HepG2 (cell line): ENCODE data around the gene CEP43. TPM values are rescaled to one million over a fixed set of nuclear protein-coding genes. Genes with fewer than 3 reads are reported as not detected.
A peak's percentile ranks its signal among the peaks of the same experiment; 100 is the strongest.

Experiments used
- AGO1 ChIP-seq: fragments of 200-400 bp; formaldehyde crosslinking; IDR thresholded peaks from 2 replicates; pipeline ENCODE4 v1.6.1; 2017; ENCODE audit warnings: mild to moderate bottlenecking, low read depth, low read length, moderate library complexity; ENCODE audit not compliant: poor library complexity, severe bottlenecking
- ATM ChIP-seq: fragments of 450-650 bp; IDR thresholded peaks from 2 replicates; pipeline ENCODE4 v1.7.1; 2017; ENCODE audit warnings: mild to moderate bottlenecking, borderline replicate concordance
- CCAR2 ChIP-seq: fragments of 200-400 bp; formaldehyde crosslinking; optimal IDR thresholded peaks from 2 replicates; pipeline ENCODE3; 2018; ENCODE audit warnings: low read depth, mild to moderate bottlenecking, low read length, moderate library complexity
- CHD4 ChIP-seq: fragments of 200-600 bp; sonication (generic); IDR thresholded peaks from 2 replicates; pipeline ENCODE4 v1.7.0; 2017; ENCODE audit warnings: mild to moderate bottlenecking, low read length, borderline replicate concordance
- HNRNPL ChIP-seq: fragments of 200-400 bp; formaldehyde crosslinking; IDR thresholded peaks from 2 replicates; pipeline ENCODE4 v1.6.1; 2017; ENCODE audit warnings: mild to moderate bottlenecking, low read depth, low read length
- HOMEZ ChIP-seq: IDR thresholded peaks from 2 replicates; pipeline ENCODE4 v1.6.1; 2016; ENCODE audit warnings: low read depth
- JARID2 ChIP-seq: sonication (generic); formaldehyde crosslinking; IDR thresholded peaks from 2 replicates; pipeline ENCODE4 v1.8.1; 2023; ENCODE audit warnings: missing genetic modification reagents, inconsistent platforms; ENCODE audit not compliant: insufficient replicate concordance
- MXI1 ChIP-seq: IDR thresholded peaks from 3 replicates; pipeline ENCODE4 v1.6.1; 2012; ENCODE audit warnings: low read depth, low read length, inconsistent platforms, borderline replicate concordance
- PTBP1 ChIP-seq: fragments of 200-400 bp; formaldehyde crosslinking; IDR thresholded peaks from 2 replicates; pipeline ENCODE4 v1.6.1; 2018; ENCODE audit warnings: low read length, low read depth; ENCODE audit not compliant: poor library complexity, severe bottlenecking
- REL ChIP-seq: sonication (generic); formaldehyde crosslinking; conservative IDR thresholded peaks from 2 replicates; pipeline ENCODE4 v1.8.0; 2022; ENCODE audit warnings: mild to moderate bottlenecking, missing genetic modification reagents, moderate library complexity
- RXRA ChIP-seq: sonication (generic); formaldehyde crosslinking; IDR thresholded peaks from 2 replicates; pipeline ENCODE4 v1.5.1; 2020; ENCODE audit warnings: missing genetic modification reagents
- STAT5B ChIP-seq: sonication (generic); formaldehyde crosslinking; IDR thresholded peaks from 2 replicates; pipeline ENCODE4 v1.4.0; 2020; ENCODE audit warnings: missing genetic modification reagents
- TBX2 ChIP-seq: sonication (generic); formaldehyde crosslinking; IDR thresholded peaks from 2 replicates; pipeline ENCODE4 v1.5.0; 2020; ENCODE audit warnings: missing genetic modification reagents, mild to moderate bottlenecking, borderline replicate concordance
- TCF7 ChIP-seq: sonication (generic); IDR thresholded peaks from 2 replicates; pipeline ENCODE4 v1.6.1; 2016; ENCODE audit warnings: antibody characterized with exemption, low read depth
- ZBTB20 ChIP-seq: sonication (generic); formaldehyde crosslinking; IDR thresholded peaks from 2 replicates; pipeline ENCODE4 v1.8.1; 2023; ENCODE audit warnings: missing genetic modification reagents, low read depth, mild to moderate bottlenecking, borderline replicate concordance
- ZBTB38 ChIP-seq: sonication (generic); formaldehyde crosslinking; IDR thresholded peaks from 2 replicates; pipeline ENCODE4 v1.5.1; 2020; ENCODE audit warnings: mild to moderate bottlenecking, missing genetic modification reagents
- ZNF101 ChIP-seq: sonication (generic); formaldehyde crosslinking; IDR thresholded peaks from 2 replicates; pipeline ENCODE4 v1.4.0; 2020; ENCODE audit warnings: mild to moderate bottlenecking, low read depth, missing genetic modification reagents, borderline replicate concordance
- ZNF431 ChIP-seq: sonication (generic); formaldehyde crosslinking; IDR thresholded peaks from 2 replicates; pipeline ENCODE4 v1.9.0; 2022; ENCODE audit warnings: missing genetic modification reagents, low read depth, mild to moderate bottlenecking, borderline replicate concordance
- ZNF720 ChIP-seq: sonication (generic); formaldehyde crosslinking; IDR thresholded peaks from 2 replicates; pipeline ENCODE4 v1.4.0; 2020; ENCODE audit warnings: missing genetic modification reagents
- polyA plus RNA-seq, 8 experiments: library from polyadenylated mRNA; depleted of rRNA in 3 of 8; stranded (reverse) in 7 of 8; unstranded in 1 of 8; fragments of >200 nt; fragmentation: Illumina TruSeq in 4 of 8; extraction: Trizol in 4 of 8; gene quantifications; 2 replicates each; pipeline versions ENCODE4 v1.2.1 to v1.2.3, GENCODE V29; 2011 to 2016; ENCODE audit warnings: low read depth in 4 of 8, missing spikeins in 1 of 8, mixed read lengths in 1 of 8; ENCODE audit not compliant: insufficient read depth in 1 of 8
- total RNA-seq, 5 experiments: library from RNA; depleted of rRNA; stranded (reverse); fragments of >200 nt; fragmentation: Illumina TruSeq; extraction: Trizol; gene quantifications; 2 replicates each; pipeline ENCODE4 v1.2.3, GENCODE V29; 2016; ENCODE audit warnings: low read depth in 1 of 5
- TF ChIP-seq, protein P1 (sequence below), 2 experiments: sonication (generic) in 1 of 2; formaldehyde crosslinking in 1 of 2; IDR thresholded peaks; 2 replicates each; pipeline versions ENCODE4 v1.5.1 to v1.6.1; 2011 to 2020; ENCODE audit warnings: borderline replicate concordance in 1 of 2, low read depth in 1 of 2, low read length in 1 of 2, mild to moderate bottlenecking in 1 of 2, missing genetic modification reagents in 1 of 2, moderate library complexity in 1 of 2
- TF ChIP-seq, protein P2 (sequence below): IDR thresholded peaks from 2 replicates; pipeline ENCODE4 v1.6.1; 2016; ENCODE audit warnings: mild to moderate bottlenecking, missing biosample characterization, missing genetic modification reagents
- TF ChIP-seq, protein P3 (sequence below): sonication (generic); formaldehyde crosslinking; IDR thresholded peaks from 2 replicates; pipeline ENCODE4 v1.5.1; 2020; ENCODE audit warnings: missing genetic modification reagents, mild to moderate bottlenecking, borderline replicate concordance

Gene CEP43
- total and polyA plus RNA-seq, 2 of the 13 experiments (the other 11 are each of a cell fraction or from before 2014, with no cell fraction given), result 29.3 to 73.9 TPM

DNA sequence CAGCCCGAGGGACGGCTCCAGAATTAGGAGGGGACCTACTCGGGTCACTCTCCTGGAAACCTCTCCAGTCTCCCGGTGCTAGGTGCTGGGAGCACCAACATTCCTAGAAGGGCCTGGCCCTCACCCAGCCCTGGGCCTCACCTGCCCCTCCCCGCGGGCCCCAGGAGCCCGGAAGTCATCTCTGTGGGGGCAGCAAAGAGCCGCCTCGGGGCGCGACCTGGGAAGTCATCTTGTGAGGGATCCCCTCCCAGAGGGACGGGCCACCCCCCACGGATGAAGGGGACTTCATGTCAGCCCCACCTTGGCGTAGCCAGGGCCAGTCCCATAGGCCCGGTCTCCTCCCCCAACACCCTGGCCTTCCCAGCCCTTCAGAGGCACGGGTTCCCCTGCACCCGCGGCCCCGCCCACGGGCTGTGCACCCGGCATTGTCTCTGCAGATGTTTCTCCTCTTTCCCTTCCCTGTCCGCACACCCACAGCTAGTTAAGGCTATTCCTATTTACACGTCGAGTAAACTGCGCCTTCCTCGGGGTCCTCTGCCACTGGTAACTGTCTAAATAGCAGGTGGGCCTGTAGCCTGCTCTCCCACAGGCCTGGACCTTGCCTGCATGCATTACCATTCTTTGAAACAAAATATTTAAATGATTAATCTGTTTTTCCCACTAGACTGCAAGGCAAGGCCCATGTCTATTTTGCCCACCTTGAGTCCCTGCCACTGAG lies 42.0 kb upstream of the CEP43 start (continued):
- no peak for TF ChIP-seq CCAR2
- TF ChIP-seq, protein P1, sequence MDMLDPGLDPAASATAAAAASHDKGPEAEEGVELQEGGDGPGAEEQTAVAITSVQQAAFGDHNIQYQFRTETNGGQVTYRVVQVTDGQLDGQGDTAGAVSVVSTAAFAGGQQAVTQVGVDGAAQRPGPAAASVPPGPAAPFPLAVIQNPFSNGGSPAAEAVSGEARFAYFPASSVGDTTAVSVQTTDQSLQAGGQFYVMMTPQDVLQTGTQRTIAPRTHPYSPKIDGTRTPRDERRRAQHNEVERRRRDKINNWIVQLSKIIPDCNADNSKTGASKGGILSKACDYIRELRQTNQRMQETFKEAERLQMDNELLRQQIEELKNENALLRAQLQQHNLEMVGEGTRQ (IDR thresholded peaks at IDR 0.05; ENCODE audit: low read depth, low read length), result no peak
- TF ChIP-seq, protein P1 (CRISPR knock-in tag; IDR thresholded peaks at IDR 0.05; ENCODE audit: borderline replicate concordance), result no peak
- TF ChIP-seq AGO1, result peak; percentile 61
- TF ChIP-seq REL (CRISPR knock-in tag), result peak; percentile 1; the same call in 1 of the 2 replicates
- TF ChIP-seq, protein P2, sequence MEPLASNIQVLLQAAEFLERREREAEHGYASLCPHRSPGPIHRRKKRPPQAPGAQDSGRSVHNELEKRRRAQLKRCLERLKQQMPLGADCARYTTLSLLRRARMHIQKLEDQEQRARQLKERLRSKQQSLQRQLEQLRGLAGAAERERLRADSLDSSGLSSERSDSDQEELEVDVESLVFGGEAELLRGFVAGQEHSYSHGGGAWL (CRISPR knock-in tag), result no peak; the same call in 1 of the 2 replicates
- TF ChIP-seq ZNF431 (CRISPR knock-in tag), result peak; percentile 18; the same call in 1 of the 2 replicates
- no peak for TF ChIP-seq STAT5B
- TF ChIP-seq HOMEZ (CRISPR knock-in tag), result no peak; the same call in none of the 2 replicates
- no peak for TF ChIP-seq ATM
- peak; percentile 36; the same call in 1 of the 3 replicates for TF ChIP-seq MXI1
- peak; percentile 11; the same call in 1 of the 2 replicates for TF ChIP-seq ZNF101 (CRISPR knock-in tag)
- peak; percentile 20; the same call in 1 of the 2 replicates for TF ChIP-seq ZBTB20
- no peak for TF ChIP-seq JARID2 (CRISPR knock-in tag)
- TF ChIP-seq ZNF720 (CRISPR knock-in tag), result no peak
- no peak for TF ChIP-seq ZBTB38 (CRISPR knock-in tag)
- TF ChIP-seq PTBP1, result no peak
- TF ChIP-seq RXRA (CRISPR knock-in tag), result peak; percentile 91
- TF ChIP-seq TBX2 (CRISPR knock-in tag), result peak; percentile 91
- no peak for TF ChIP-seq CHD4
- TF ChIP-seq HNRNPL, result peak; percentile 78; the same call in 1 of the 2 replicates
- TF ChIP-seq, protein P3, sequence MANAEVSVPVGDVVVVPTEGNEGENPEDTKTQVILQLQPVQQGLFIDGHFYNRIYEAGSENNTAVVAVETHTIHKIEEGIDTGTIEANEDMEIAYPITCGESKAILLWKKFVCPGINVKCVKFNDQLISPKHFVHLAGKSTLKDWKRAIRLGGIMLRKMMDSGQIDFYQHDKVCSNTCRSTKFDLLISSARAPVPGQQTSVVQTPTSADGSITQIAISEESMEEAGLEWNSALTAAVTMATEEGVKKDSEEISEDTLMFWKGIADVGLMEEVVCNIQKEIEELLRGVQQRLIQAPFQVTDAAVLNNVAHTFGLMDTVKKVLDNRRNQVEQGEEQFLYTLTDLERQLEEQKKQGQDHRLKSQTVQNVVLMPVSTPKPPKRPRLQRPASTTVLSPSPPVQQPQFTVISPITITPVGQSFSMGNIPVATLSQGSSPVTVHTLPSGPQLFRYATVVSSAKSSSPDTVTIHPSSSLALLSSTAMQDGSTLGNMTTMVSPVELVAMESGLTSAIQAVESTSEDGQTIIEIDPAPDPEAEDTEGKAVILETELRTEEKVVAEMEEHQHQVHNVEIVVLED (CRISPR knock-in tag), result peak; percentile 8; the same call in 1 of the 2 replicates
- TF ChIP-seq TCF7, result peak; percentile 80
